HUES6 (cell line): ENCODE measurements around the gene AUH.

Source experiments
- H3K27ac ChIP-seq: 2 replicates; pipeline ENCODE4 v1.7.0; 2013; ENCODE audit warnings: low read depth, mild to moderate bottlenecking, low read length, inconsistent platforms
- H3K27me3 ChIP-seq: 2 replicates; pipeline ENCODE4 v1.6.1; 2013; ENCODE audit warnings: low read length; ENCODE audit not compliant: control insufficient read depth, insufficient read depth
- H3K36me3 ChIP-seq: 2 replicates; pipeline ENCODE4 v1.6.1; 2013; ENCODE audit warnings: low read length; ENCODE audit not compliant: control insufficient read depth, insufficient read depth
- H3K4me1 ChIP-seq: 2 replicates; pipeline ENCODE4 v1.6.1; 2013; ENCODE audit warnings: low read length; ENCODE audit not compliant: control insufficient read depth, insufficient read depth
- H3K4me3 ChIP-seq: 2 replicates; pipeline ENCODE4 v1.5.1; 2013; ENCODE audit warnings: low read depth, low read length
- H3K9ac ChIP-seq: one replicate; pipeline ENCODE4 v1.6.1; 2013; ENCODE audit warnings: mild to moderate bottlenecking, low read length
- H3K9me3 ChIP-seq: 2 replicates; pipeline ENCODE4 v1.6.1; 2013; ENCODE audit warnings: low read depth, low read length; ENCODE audit not compliant: control insufficient read depth, insufficient read depth

The AUH gene

DNA sequence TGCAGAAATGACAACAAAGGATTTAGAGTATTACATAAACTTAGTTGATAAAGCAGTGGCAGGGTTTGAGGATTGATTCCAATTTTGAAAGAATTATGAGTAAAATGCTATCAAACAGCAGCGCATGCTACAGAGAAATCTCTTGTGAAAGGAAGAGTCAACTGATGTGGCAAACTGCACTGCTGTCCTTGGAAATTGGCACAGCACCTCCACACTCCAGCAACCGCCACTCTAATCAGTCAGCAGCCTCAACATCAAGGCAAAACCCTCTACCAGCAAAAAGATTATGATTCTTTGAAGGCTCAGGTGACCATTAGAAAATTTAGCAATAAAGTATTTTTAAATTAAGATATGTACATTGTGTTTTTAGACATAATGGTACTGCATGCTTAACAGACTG lies 66.4 kb downstream of the AUH start:
- H3K36me3 ChIP-seq, result peaks cover 48% of the 10 kb centered on the region
- H3K27me3 ChIP-seq, result no peaks in the 10 kb centered on the region
- no peaks in the 10 kb centered on the region for H3K4me1 ChIP-seq
- no peak overlapping the region for H3K4me3 ChIP-seq
- no peak overlapping the region for H3K9ac ChIP-seq
- H3K9me3 ChIP-seq, result no peaks in the 10 kb centered on the region
- H3K27ac ChIP-seq, result no peak overlapping the region

DNA sequence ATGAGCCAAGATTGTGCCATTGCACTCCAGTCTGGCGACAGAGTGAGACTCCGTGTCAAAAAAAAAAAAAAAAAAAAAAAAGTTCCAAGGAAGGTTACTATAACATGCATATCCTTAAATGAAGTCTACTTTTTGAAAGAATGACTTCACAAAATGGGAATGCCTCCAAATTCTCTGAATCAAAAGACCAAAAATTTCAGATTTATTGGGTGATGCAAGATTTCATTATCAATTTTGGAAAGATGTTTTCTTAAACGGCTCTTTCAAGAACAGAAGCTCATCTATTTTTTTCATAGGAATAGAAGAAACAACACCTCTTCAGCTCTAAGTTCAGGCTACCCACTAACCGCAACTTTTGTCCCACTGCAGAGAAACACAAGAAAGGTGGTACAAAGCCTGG lies 69.9 kb downstream of the AUH start:
- H3K27me3 ChIP-seq, result no peaks in the 10 kb centered on the region
- H3K4me1 ChIP-seq, result no peaks in the 10 kb centered on the region
- H3K9ac ChIP-seq, result no peak overlapping the region
- no peak overlapping the region for H3K27ac ChIP-seq
- H3K9me3 ChIP-seq, result no peaks in the 10 kb centered on the region
- peaks cover 44% of the 10 kb centered on the region for H3K36me3 ChIP-seq
- no peak overlapping the region for H3K4me3 ChIP-seq

DNA sequence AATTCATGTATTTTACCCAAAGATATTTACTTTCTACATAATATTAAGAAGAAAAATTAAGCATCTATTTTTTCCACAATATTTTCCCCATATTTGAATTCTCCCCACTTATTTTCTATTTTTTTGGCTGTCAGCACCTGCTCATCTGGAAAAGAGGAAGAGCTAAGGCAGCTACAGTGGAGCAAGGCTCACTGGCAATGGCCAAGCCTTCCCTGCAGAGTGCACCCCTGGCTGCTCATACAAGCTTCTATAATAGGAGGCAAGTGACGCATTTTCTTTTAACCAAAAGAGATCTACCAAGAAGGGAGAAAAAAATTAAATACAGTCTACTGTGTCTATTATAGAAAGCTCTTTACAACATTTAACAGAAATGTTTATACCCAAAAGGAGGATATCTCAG lies 72.5 kb downstream of the AUH start:
- Histone ChIP-seq H3K9ac (no peak overlapping the region), H3K36me3 (peaks cover 27% of the 10 kb centered on the region), H3K4me1 (no peaks in the 10 kb centered on the region), H3K9me3 (no peaks in the 10 kb centered on the region), H3K4me3 (no peak overlapping the region), H3K27ac (no peak overlapping the region), H3K27me3 (no peaks in the 10 kb centered on the region)

DNA sequence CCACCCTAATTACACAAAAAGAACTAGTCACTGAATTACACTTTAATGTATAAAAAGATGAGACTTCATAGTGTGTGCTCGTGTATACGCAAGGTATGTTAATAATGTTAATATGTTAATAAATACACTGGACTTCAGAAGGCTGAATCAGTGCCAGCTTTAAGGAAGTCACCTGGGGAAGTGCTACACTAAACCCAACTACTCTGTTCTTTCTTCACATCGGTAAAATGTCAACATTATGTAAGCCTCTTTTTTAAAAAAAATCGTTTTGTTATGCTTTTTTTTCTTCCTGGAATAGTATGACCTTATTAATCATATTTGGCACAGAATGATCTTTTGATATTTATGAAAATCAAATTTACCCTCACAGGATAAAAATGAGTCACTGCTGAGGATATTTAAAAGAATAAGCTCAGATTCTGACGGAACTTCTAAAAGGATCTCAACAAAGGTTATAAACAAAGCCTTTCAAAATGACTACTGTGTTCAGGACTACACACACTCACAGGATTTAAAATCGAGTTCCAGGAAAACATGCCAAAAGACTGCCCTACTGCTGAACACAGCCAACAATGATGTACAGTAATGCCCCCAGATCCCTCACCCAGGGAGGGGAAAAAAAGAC lies 75.9 kb downstream of the AUH start:
- no peak overlapping the region for H3K4me3 ChIP-seq
- no peaks in the 10 kb centered on the region for H3K9me3 ChIP-seq
- no peaks in the 10 kb centered on the region for H3K4me1 ChIP-seq
- H3K36me3 ChIP-seq, result peaks cover 5% of the 10 kb centered on the region
- no peaks in the 10 kb centered on the region for H3K27me3 ChIP-seq
- H3K27ac ChIP-seq, result no peak overlapping the region
- H3K9ac ChIP-seq, result no peak overlapping the region

GRCh38 chr9:91282292-91282691 lies 79.4 kb downstream of the AUH start:
- Histone ChIP-seq H3K9me3 (no peaks in the 10 kb centered on the region), H3K27me3 (no peaks in the 10 kb centered on the region), H3K27ac (no peak overlapping the region), H3K9ac (no peak overlapping the region), H3K4me1 (no peaks in the 10 kb centered on the region), H3K4me3 (no peak overlapping the region), H3K36me3 (no peaks in the 10 kb centered on the region)

DNA sequence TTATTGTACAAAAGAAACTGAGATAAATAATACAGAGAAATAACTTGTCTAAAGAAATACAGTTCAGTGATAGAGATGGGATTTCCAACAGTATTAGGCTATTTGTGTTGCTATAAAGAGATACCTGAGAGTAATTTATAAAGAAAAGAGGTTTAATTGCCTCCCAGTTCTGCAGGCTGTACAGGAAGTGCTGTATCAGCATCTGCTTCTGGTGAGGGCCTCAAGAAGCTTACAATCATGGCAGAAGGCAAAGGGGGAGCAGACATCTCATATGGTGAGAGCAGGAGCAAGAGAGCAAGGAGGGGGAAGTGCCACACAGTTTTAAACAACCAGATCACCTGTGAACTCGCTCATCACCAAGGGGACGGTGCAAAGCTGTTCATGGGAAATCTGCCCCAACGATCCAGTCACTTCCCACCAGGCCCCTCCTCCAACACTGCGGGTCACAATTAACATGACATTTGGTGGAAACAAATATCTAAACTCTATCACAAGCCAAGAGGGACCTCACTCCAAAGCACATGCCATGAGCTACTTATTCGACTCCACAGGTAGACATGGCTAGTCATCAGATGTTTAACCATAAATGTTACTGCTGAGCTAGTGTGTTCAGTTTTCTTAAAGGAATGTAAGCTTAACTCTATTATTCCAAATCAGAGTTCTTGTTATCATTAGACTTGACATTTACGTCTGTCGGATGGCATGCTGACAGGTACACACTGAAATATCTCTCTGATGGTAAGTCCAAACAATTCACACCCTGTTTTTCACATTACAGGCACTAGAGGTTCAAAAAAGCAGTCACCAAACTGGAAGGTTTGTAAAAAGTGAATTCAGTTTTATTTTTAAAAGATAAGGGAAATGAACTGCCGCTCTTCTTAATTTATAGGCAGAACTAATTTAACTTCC lies 82.2 kb downstream of the AUH start:
- no peak overlapping the region for H3K27ac ChIP-seq
- H3K36me3 ChIP-seq, result no peaks in the 10 kb centered on the region
- no peaks in the 10 kb centered on the region for H3K9me3 ChIP-seq
- no peak overlapping the region for H3K4me3 ChIP-seq
- no peaks in the 10 kb centered on the region for H3K27me3 ChIP-seq
- H3K4me1 ChIP-seq, result no peaks in the 10 kb centered on the region
- H3K9ac ChIP-seq, result no peak overlapping the region

GRCh38 chr9:91276513-91276912 lies 85.2 kb downstream of the AUH start:
- Histone ChIP-seq H3K27me3 (no peaks in the 10 kb centered on the region), H3K9me3 (no peaks in the 10 kb centered on the region), H3K27ac (no peak overlapping the region), H3K4me1 (peaks cover 7% of the 10 kb centered on the region; the same call in 1 of the 2 replicates), H3K36me3 (no peaks in the 10 kb centered on the region), H3K9ac (no peak overlapping the region), H3K4me3 (no peak overlapping the region)

DNA sequence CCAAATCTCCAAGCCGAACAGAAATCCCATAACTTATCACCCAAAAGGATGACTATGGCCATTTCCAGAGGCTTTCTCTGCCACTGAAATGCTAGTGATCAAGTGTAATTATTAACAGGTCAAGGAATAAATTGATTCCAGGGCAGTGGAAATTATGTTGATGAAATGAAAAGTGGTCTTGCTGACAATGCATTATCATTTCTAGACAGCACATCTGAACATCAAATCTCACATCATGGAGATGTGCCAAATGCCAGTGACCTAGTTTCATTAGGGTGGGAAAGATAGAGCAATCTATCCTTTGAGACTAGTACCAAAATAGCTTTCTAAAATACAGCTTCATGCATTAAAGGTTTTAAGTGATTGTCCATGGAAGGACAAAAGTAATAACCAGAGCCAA lies 86.1 kb downstream of the AUH start:
- peaks cover 7% of the 10 kb centered on the region; the same call in 1 of the 2 replicates for H3K4me1 ChIP-seq
- H3K36me3 ChIP-seq, result no peaks in the 10 kb centered on the region
- no peak overlapping the region for H3K9ac ChIP-seq
- H3K27me3 ChIP-seq, result no peaks in the 10 kb centered on the region
- H3K27ac ChIP-seq, result no peak overlapping the region
- no peak overlapping the region for H3K4me3 ChIP-seq
- H3K9me3 ChIP-seq, result no peaks in the 10 kb centered on the region

GRCh38 chr9:91274949-91275492 lies 86.7 kb downstream of the AUH start:
- Histone ChIP-seq H3K36me3 (no peaks in the 10 kb centered on the region), H3K4me3 (no peak overlapping the region), H3K4me1 (peaks cover 7% of the 10 kb centered on the region; the same call in 1 of the 2 replicates), H3K9ac (no peak overlapping the region), H3K9me3 (no peaks in the 10 kb centered on the region), H3K27ac (no peak overlapping the region), H3K27me3 (no peaks in the 10 kb centered on the region)

DNA sequence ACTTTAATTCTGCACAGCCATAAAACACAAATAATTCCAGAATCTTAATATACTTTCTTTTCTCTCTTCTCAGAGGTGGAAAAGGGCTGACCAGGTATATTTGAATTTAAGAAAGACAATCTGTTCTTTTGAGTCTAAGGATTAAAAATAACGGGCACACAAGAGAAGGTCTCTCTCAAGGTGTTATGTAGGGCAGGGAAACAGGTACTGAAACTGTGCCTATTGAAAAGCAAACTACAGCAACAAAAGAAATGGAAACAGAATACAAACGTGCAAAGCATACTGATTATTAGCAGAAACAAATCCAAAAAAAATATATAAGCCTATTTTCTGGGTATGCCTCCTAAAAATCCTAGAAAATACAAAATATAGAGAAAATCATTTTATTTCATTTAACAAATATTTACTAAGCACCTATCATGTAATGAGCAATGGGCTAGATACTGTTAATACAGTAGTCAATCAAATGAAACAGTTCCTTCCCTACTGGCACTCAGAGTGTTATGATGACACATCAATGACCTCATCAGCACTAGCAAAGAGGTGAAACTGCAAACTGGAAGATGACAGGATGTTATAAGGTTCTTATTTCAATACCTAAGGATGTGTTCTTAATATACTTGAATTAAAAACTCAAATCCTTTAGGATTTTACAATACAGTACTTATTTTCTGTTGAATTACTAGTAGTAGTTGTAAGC lies 87.7 kb downstream of the AUH start:
- H3K9ac ChIP-seq, result no peak overlapping the region
- H3K27ac ChIP-seq, result no peak overlapping the region
- no peaks in the 10 kb centered on the region for H3K36me3 ChIP-seq
- H3K4me3 ChIP-seq, result no peak overlapping the region
- H3K4me1 ChIP-seq, result peaks cover 7% of the 10 kb centered on the region; the same call in 1 of the 2 replicates
- no peaks in the 10 kb centered on the region for H3K9me3 ChIP-seq
- H3K27me3 ChIP-seq, result no peaks in the 10 kb centered on the region

DNA sequence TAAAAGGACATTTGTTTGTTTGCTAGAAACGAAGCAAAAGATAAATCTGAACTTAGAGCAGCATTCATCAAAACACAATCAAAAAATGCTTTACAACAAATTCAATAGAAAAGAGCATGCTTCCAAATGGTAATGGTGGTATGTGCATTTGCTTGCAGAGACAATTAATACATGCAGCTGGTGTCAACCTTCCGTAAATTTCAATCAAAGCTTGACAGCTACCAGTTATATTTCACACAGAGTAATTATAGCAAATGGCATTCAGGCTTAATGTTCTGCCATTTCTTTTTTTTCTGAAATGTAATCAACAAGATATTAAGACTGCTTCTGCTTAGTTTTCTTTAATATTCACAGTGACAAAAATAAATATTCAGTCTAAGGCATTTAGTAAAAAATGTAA lies 90.6 kb downstream of the AUH start:
- H3K9me3 ChIP-seq, result no peaks in the 10 kb centered on the region
- H3K27me3 ChIP-seq, result no peaks in the 10 kb centered on the region
- H3K27ac ChIP-seq, result no peak overlapping the region
- peaks cover 7% of the 10 kb centered on the region; the same call in 1 of the 2 replicates for H3K4me1 ChIP-seq
- H3K9ac ChIP-seq, result no peak overlapping the region
- no peaks in the 10 kb centered on the region for H3K36me3 ChIP-seq
- H3K4me3 ChIP-seq, result no peak overlapping the region
